Measurements from ENCODE around the gene ZFP1.
A peak's percentile ranks its signal among the peaks of the same experiment; 100 is the strongest.

Gene ZFP1

GRCh38 chr16:75148311-75149195, at the start of gene ZFP1:
Gene ZFP1, plus strand, starts transcription at chr16:75148524. Its CDS starts 4,428 bp downstream, at chr16:75152952.
- peak within 1 kb of the TSS; percentile 86 for H3K4me3 ChIP-seq (ENCODE audit: low read length)

GRCh38 chr16:75099075-75099667, 49.2 kb upstream of the ZFP1 start:
- H3K4me3 ChIP-seq (ENCODE audit: low read length) = no peak overlapping the region
- no peak for DNase-seq (ENCODE audit: low read depth)
- no peak for TF ChIP-seq CTCF (IDR thresholded peaks at IDR 0.05; ENCODE audit: insufficient read depth, low read depth, low read length, missing control alignments)

More at GRCh38 chr16:75148311-75149195, at the start of gene ZFP1:
- DNase-seq (ENCODE audit: low read depth) = peak; percentile 92
- TF ChIP-seq CTCF (IDR thresholded peaks at IDR 0.05; ENCODE audit: insufficient read depth, low read depth, low read length, missing control alignments) = no peak

GRCh38 chr16:75099738-75100602, 48.4 kb upstream of the ZFP1 start:
- no peak for DNase-seq (ENCODE audit: low read depth)
- no peak for TF ChIP-seq CTCF (IDR thresholded peaks at IDR 0.05; ENCODE audit: insufficient read depth, low read depth, low read length, missing control alignments)

GRCh38 chr16:75100603-75100990, 47.7 kb upstream of the ZFP1 start:
- H3K4me3 ChIP-seq (ENCODE audit: low read length) = no peak overlapping the region
- no peak for TF ChIP-seq CTCF (IDR thresholded peaks at IDR 0.05; ENCODE audit: insufficient read depth, low read depth, low read length, missing control alignments)
- no peak for DNase-seq (ENCODE audit: low read depth)

More at GRCh38 chr16:75099738-75100602, 48.4 kb upstream of the ZFP1 start:
- H3K4me3 ChIP-seq (ENCODE audit: low read length) = no peak overlapping the region

GRCh38 chr16:75101635-75102034, 46.7 kb upstream of the ZFP1 start:
- TF ChIP-seq CTCF (IDR thresholded peaks at IDR 0.05; ENCODE audit: insufficient read depth, low read depth, low read length, missing control alignments) = no peak
- DNase-seq (ENCODE audit: low read depth) = no peak
- no peak overlapping the region for H3K4me3 ChIP-seq (ENCODE audit: low read length)

GRCh38 chr16:75102595-75102994, 45.7 kb upstream of the ZFP1 start:
- TF ChIP-seq CTCF (IDR thresholded peaks at IDR 0.05; ENCODE audit: insufficient read depth, low read depth, low read length, missing control alignments) = no peak
- no peak overlapping the region for H3K4me3 ChIP-seq (ENCODE audit: low read length)
- DNase-seq (ENCODE audit: low read depth) = no peak

Measured in epithelial cell of esophagus (primary cell).